Gastroesophageal sphincter (tissue), 4 donors: ENCODE results near the gene CDH13. TPM values are rescaled to one million over a fixed set of nuclear protein-coding genes. Genes with fewer than 3 reads are reported as not detected.

Experiments used
- ATAC-seq: fragments of 150-250 bp; one replicate; pipeline ENCODE4 v1.9.1; 2016; ENCODE audit warnings: mild to moderate bottlenecking, moderate library complexity
- H3K27ac ChIP-seq, 4 donors: fragments of 200-600 bp; sonication (generic) in 3 of 4; 1 replicate in 3 of 4; 2 replicates in 1 of 4; pipeline ENCODE4 v1.5.1; 2016 to 2019
- H3K27me3 ChIP-seq: fragments of 200-600 bp; sonication (generic); one replicate; pipeline ENCODE4 v1.5.1; 2019
- H3K36me3 ChIP-seq, 2 donors: fragments of 200-600 bp; sonication (generic); one replicate each; pipeline ENCODE4 v1.5.1; 2019; ENCODE audit warnings: control low read depth in 1 of 2
- H3K4me1 ChIP-seq, 3 donors: fragments of 200-600 bp; sonication (generic); 1 replicate in 2 of 3; 2 replicates in 1 of 3; pipeline ENCODE4 v1.5.1; 2016 to 2019; ENCODE audit warnings: control low read depth in 2 of 3
- H3K4me3 ChIP-seq, 2 donors: fragments of 200-600 bp; sonication (generic); one replicate each; pipeline ENCODE4 v1.5.1; 2019; ENCODE audit warnings: mild to moderate bottlenecking in 1 of 2, moderate library complexity in 1 of 2
- H3K9me3 ChIP-seq, 3 donors: fragments of 200-600 bp; sonication (generic); one replicate each; pipeline ENCODE4 v1.5.1; 2017 to 2019; ENCODE audit warnings: control low read depth in 2 of 3
- CTCF ChIP-seq, 4 experiments: fragments of 200-600 bp in 2 of 4; fragments of 450-650 bp in 2 of 4; sonication (generic) in 1 of 4; IDR thresholded peaks; one replicate each; pipeline ENCODE4 v1.5.1; 2017 to 2019; ENCODE audit warnings: antibody characterized with exemption in 4 of 4, mild to moderate bottlenecking in 2 of 4, moderate library complexity in 2 of 4
- EP300 ChIP-seq: sonication (generic); formaldehyde crosslinking; IDR thresholded peaks from one replicate; pipeline ENCODE4 v1.6.1; 2017; ENCODE audit warnings: antibody characterized with exemption, mild to moderate bottlenecking
- POLR2A ChIP-seq, 2 donors: fragments of 450-650 bp; IDR thresholded peaks; one replicate each; pipeline ENCODE4 v1.6.1; 2017; ENCODE audit warnings: antibody characterized with exemption in 2 of 2, mild to moderate bottlenecking in 2 of 2, moderate library complexity in 1 of 2
- POLR2AphosphoS5 ChIP-seq: sonication (generic); formaldehyde crosslinking; IDR thresholded peaks from one replicate; pipeline ENCODE4 v1.6.1; 2017; ENCODE audit warnings: antibody characterized with exemption
- WGBS, 2 donors: methylation state at CpG; one replicate each; pipeline ENCODE4 v1.1.5; 2018; ENCODE audit warnings: low coverage in 1 of 2; 5-methylcytosine and 5-hydroxymethylcytosine counted together
- total RNA-seq, 4 donors: library from RNA; depleted of rRNA; stranded (reverse); fragments of >200 nt; gene quantifications; one replicate each; pipeline ENCODE4 v1.1.0, GENCODE V29; 2016

The CDH13 gene
- total RNA-seq, 4 donors from 2014 or later: 4.2 to 22.3 (median 11.4) TPM

DNA sequence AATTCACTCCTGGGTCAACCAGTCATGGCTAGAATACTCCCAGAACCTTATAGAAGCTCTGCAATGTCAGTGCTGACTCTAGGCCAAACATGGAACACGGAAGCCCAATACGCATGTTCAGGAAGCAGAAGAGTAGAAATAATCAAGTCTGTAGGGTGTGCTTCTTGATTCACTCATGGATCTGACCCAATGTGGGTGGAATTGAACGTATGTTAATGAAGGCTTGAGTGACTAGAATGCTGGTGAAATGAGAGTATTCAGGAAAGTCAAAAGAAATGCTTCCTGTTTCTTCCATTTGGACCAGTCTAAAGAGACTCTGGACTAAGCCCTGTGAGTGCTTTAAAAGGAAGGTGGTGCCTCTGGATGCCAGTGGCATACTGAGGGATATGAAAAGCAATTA lies 395.0 kb downstream of the CDH13 start:
- Histone ChIP-seq H3K4me1 (no peaks in the 10 kb centered on the region), H3K27me3 (no peaks in the 10 kb centered on the region), H3K4me3 (no peak overlapping the region), H3K27ac (no peak overlapping the region), H3K36me3 (no peaks in the 10 kb centered on the region), H3K9me3 (no peaks in the 10 kb centered on the region)
- ATAC-seq: no peak
- TF ChIP-seq POLR2AphosphoS5 (no peak), EP300 (no peak), CTCF (IDR thresholded peaks at IDR 0.05) (no peak), POLR2A (IDR thresholded peaks at IDR 0.05) (no peak)
- 78 to 100% methylated on average over 1 to 3 of the region's 3 CpGs for WGBS, 2 donors

DNA sequence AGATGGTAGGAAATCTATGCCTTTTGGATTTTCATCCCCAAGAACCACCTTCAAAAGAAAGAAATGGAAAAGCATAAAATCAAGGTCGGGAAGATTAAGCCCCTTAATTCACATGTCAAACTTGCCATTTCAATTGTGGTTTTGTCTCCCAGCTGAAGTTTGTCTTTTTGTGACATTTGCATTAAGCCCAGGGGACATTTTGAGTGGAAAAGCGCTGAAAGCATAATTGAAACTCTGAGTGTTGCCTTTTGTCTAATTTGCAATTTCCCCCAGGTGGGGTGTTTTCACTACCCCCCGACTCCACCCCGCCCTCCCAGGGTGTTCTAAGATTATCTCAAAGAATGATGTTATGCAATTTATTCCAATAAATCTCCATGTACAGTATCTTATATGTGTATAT lies 396.2 kb downstream of the CDH13 start:
- no peaks in the 10 kb centered on the region for H3K36me3 ChIP-seq
- no peaks in the 10 kb centered on the region for H3K27me3 ChIP-seq
- H3K27ac ChIP-seq: no peak overlapping the region
- no peak for TF ChIP-seq POLR2A (IDR thresholded peaks at IDR 0.05)
- TF ChIP-seq POLR2AphosphoS5: no peak
- TF ChIP-seq CTCF (IDR thresholded peaks at IDR 0.05): no peak
- 74% methylated on average over 2 to 4 of the region's 4 CpGs for WGBS, 2 donors
- H3K4me3 ChIP-seq: no peak overlapping the region
- H3K9me3 ChIP-seq: no peaks in the 10 kb centered on the region
- no peak for ATAC-seq
- no peaks in the 10 kb centered on the region for H3K4me1 ChIP-seq

DNA sequence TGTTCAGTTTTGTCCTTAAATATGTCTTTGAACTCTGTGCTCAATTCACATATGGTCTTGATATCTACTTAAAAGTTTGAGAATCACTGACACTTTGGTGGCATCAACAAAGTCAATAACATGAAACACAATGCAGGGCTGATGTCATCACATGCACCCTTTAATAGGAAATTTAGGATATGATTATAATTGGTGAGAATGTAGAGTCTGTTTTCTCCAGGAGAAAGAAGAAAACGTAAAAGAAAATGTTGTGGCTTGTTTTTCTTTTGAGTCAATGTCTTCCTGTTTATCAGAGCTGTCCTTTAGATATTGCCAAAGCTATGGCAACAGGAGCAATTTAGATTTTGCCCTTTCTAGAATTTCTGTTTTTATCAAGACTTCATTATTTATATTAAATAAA lies 396.9 kb downstream of the CDH13 start:
- Histone ChIP-seq H3K36me3 (no peaks in the 10 kb centered on the region), H3K27ac (no peak overlapping the region), H3K9me3 (no peaks in the 10 kb centered on the region), H3K4me3 (no peak overlapping the region), H3K4me1 (no peaks in the 10 kb centered on the region), H3K27me3 (no peaks in the 10 kb centered on the region)
- no peak for TF ChIP-seq CTCF (IDR thresholded peaks at IDR 0.05)
- no peak for TF ChIP-seq POLR2A (IDR thresholded peaks at IDR 0.05)
- no peak for TF ChIP-seq POLR2AphosphoS5
- no peak for TF ChIP-seq EP300
- no peak for ATAC-seq
- 56 to 92% methylated on average over 1 of the region's 1 CpG for WGBS, 2 donors

DNA sequence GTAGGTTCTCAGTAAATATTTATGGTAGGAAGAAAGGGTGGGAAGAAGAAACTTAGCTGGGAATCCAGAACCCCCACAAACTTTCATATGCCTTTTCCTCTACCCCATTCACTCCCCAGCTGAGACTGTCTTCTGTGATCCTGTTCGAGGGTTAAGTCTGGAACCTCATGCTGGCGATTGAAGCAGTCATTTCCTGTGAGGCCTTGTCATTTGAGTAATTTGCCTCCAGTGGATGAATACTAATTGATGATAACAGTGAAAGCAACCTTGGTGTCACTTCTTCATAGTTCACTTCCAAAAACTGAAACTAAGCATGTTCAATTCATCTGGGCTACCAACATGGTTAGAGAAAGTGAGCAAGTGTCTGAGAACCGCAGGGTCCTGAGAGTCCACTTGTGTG lies 401.2 kb downstream of the CDH13 start:
- Histone ChIP-seq H3K27ac (no peak overlapping the region), H3K4me1 (no peaks in the 10 kb centered on the region), H3K9me3 (no peaks in the 10 kb centered on the region), H3K36me3 (no peaks in the 10 kb centered on the region), H3K27me3 (no peaks in the 10 kb centered on the region), H3K4me3 (no peak overlapping the region)
- TF ChIP-seq EP300 (no peak), CTCF (IDR thresholded peaks at IDR 0.05) (no peak), POLR2A (IDR thresholded peaks at IDR 0.05) (no peak), POLR2AphosphoS5 (no peak)
- no peak for ATAC-seq
- WGBS, 2 donors: 21 to 37% methylated on average over 2 to 3 of the region's 3 CpGs

- Histone ChIP-seq H3K9me3 (no peaks in the 10 kb centered on the region), H3K27ac (no peak overlapping the region), H3K27me3 (no peaks in the 10 kb centered on the region), H3K36me3 (no peaks in the 10 kb centered on the region), H3K4me3 (no peak overlapping the region), H3K4me1 (no peaks in the 10 kb centered on the region)
- no peak for ATAC-seq
- WGBS, 2 donors: 32 to 61% methylated on average over 2 of the region's 2 CpGs
- TF ChIP-seq CTCF (IDR thresholded peaks at IDR 0.05): no peak
- TF ChIP-seq POLR2A (IDR thresholded peaks at IDR 0.05): no peak
- TF ChIP-seq EP300: no peak
- no peak for TF ChIP-seq POLR2AphosphoS5
Observed at GRCh38 chr16:83029467-83029866, 402.7 kb downstream of the CDH13 start.
